ENCODE data around the gene CTSC. TPM values are rescaled to one million over a fixed set of nuclear protein-coding genes. Genes with fewer than 3 reads are reported as not detected.
A peak's percentile ranks its signal among the peaks of the same experiment; 100 is the strongest.

The CTSC gene
- total and polyA plus RNA-seq, 9 of the 15 experiments (the other 6 are each of a cell fraction or from before 2014, with no cell fraction given): 113 to 403 (median 187) TPM

DNA sequence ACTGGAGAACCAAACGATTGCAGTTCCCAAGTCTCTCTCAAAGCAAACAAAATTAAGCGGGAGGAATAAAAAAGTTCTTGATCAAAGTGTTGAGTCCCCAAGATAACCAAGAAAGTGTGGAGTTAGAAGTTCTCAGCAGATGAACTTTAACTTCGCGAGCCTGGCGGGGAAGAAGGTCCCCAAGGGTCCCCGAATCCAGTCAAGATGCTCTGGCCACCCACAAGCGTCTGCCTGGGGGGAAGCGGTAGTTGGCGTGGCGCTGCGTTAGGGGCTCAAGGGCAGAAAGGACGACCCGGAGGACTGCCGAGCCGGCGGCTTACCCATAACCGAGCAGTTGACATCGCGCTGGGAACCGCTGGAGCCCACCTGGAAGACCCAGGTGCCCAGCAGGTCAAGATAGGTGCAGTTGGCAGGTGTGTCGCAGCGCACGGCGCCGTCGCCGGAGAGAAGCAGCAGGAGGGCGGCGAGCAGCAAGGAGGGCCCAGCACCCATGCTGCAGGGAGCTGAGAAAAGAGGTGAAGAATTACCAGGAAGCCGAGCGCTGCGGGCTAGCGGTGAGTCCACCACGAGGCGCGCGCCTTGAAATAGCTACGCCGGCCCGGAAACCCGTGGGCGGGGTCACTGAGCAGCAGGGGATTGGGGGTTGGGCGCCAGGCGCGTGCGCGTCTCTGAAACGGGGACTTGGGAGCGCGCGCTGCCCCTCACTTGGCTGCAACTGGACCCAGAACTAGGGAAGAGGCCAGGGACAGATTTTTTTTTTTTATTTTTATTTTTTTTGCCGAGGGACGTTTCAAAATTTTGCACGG, at the start of gene CTSC (continued):
- TF ChIP-seq TGIF2 (CRISPR knock-in tag; IDR thresholded peaks at IDR 0.05) (no peak), SUPT5H (IDR thresholded peaks at IDR 0.05) (peak; percentile 94), CREB1 (IDR thresholded peaks at IDR 0.05) (peak; percentile 52), CREB1 (CRISPR knock-in tag; IDR thresholded peaks at IDR 0.05) (peak; percentile 63), POLR2AphosphoS5 (IDR thresholded peaks at IDR 0.05; ENCODE audit: control insufficient read depth, insufficient read depth, low read depth, low read length) (peak; percentile 95), ASH1L (IDR thresholded peaks at IDR 0.05; ENCODE audit: borderline replicate concordance, low read depth, partially characterized antibody) (peak; percentile 19), CHD4 (IDR thresholded peaks at IDR 0.05; ENCODE audit: insufficient read depth, insufficient replicate concordance, low read depth, low read length, poor library complexity, severe bottlenecking) (no peak), TSC22D4 (tag; IDR thresholded peaks at IDR 0.05) (no peak), ETV6 (IDR thresholded peaks at IDR 0.05; ENCODE audit: borderline replicate concordance in 1 of 2, low read depth in 2 of 2, low read length in 1 of 2) (no peak), ETV6 (CRISPR knock-in tag; IDR thresholded peaks at IDR 0.05; ENCODE audit: borderline replicate concordance) (peak; percentile 74; the same call in 1 of the 2 replicates), MNT (conservative IDR thresholded peaks at IDR 0.05) (peak; percentile 92 to 95), RBM39 (optimal IDR thresholded peaks at IDR 0.05; ENCODE audit: low read depth, low read length) (peak; percentile 44), PHF21A (IDR thresholded peaks at IDR 0.05; ENCODE audit: borderline replicate concordance, low read depth) (0 out of 2 replicates have a peak, but pooled peaks have one; percentile 43), ZNF165 (CRISPR knock-in tag; IDR thresholded peaks at IDR 0.05; ENCODE audit: borderline replicate concordance) (no peak), BHLHE40 (IDR thresholded peaks at IDR 0.05; ENCODE audit: low read length) (peak; percentile 53; the same call in 1 of the 2 replicates), STAT5A (IDR thresholded peaks at IDR 0.05; ENCODE audit: borderline replicate concordance, low read length) (0 out of 2 replicates have a peak, but pooled peaks have one; percentile 9), RBM25 (IDR thresholded peaks at IDR 0.05; ENCODE audit: low read depth, low read length, severe bottlenecking) (no peak), FOXK2 (conservative IDR thresholded peaks at IDR 0.05 in 1 of 2, IDR thresholded peaks at IDR 0.05 in 1 of 2; ENCODE audit: low read depth in 2 of 2) (peak in 1 of 2 experiments; percentile 43; a peak in 1 of 4 replicates), ZNF274 (IDR thresholded peaks at IDR 0.05; ENCODE audit: borderline replicate concordance, low read depth, low read length) (no peak), SAP30 (IDR thresholded peaks at IDR 0.05; ENCODE audit: borderline replicate concordance, insufficient read depth, low read depth, low read length, poor library complexity, severe bottlenecking) (peak; percentile 82), ZBTB33 (CRISPR knock-in tag; IDR thresholded peaks at IDR 0.05) (0 out of 2 replicates have a peak, but pooled peaks have one; percentile 51)
- TF ChIP-seq, protein P1, sequence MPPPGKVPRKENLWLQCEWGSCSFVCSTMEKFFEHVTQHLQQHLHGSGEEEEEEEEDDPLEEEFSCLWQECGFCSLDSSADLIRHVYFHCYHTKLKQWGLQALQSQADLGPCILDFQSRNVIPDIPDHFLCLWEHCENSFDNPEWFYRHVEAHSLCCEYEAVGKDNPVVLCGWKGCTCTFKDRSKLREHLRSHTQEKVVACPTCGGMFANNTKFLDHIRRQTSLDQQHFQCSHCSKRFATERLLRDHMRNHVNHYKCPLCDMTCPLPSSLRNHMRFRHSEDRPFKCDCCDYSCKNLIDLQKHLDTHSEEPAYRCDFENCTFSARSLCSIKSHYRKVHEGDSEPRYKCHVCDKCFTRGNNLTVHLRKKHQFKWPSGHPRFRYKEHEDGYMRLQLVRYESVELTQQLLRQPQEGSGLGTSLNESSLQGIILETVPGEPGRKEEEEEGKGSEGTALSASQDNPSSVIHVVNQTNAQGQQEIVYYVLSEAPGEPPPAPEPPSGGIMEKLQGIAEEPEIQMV (tag; conservative IDR thresholded peaks at IDR 0.05; ENCODE audit: low read depth): no peak

Measured in K562 (cell line).